Activated T-helper 1 cell treated with anti-CD3 and anti-CD28 coated beads, Interleukin-2, amount 50 U/mL, for 16 hours (primary cell): ENCODE results near the gene RUBCNL.
"Not testable (repeated sequence)": the region's sequence is repeated elsewhere in the genome, so short reads cannot be mapped to it uniquely, and the experiment has no call there.

Experiments
- DNase-seq, 2 donors: peaks; one replicate each; pipeline ENCODE4 v3.0.0-alpha.2; 2020; ENCODE audit warnings: low read depth in 1 of 2, low spot score in 1 of 2

RUBCNL gene, protein sequence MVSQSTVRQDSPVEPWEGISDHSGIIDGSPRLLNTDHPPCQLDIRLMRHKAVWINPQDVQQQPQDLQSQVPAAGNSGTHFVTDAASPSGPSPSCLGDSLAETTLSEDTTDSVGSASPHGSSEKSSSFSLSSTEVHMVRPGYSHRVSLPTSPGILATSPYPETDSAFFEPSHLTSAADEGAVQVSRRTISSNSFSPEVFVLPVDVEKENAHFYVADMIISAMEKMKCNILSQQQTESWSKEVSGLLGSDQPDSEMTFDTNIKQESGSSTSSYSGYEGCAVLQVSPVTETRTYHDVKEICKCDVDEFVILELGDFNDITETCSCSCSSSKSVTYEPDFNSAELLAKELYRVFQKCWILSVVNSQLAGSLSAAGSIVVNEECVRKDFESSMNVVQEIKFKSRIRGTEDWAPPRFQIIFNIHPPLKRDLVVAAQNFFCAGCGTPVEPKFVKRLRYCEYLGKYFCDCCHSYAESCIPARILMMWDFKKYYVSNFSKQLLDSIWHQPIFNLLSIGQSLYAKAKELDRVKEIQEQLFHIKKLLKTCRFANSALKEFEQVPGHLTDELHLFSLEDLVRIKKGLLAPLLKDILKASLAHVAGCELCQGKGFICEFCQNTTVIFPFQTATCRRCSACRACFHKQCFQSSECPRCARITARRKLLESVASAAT

DNA sequence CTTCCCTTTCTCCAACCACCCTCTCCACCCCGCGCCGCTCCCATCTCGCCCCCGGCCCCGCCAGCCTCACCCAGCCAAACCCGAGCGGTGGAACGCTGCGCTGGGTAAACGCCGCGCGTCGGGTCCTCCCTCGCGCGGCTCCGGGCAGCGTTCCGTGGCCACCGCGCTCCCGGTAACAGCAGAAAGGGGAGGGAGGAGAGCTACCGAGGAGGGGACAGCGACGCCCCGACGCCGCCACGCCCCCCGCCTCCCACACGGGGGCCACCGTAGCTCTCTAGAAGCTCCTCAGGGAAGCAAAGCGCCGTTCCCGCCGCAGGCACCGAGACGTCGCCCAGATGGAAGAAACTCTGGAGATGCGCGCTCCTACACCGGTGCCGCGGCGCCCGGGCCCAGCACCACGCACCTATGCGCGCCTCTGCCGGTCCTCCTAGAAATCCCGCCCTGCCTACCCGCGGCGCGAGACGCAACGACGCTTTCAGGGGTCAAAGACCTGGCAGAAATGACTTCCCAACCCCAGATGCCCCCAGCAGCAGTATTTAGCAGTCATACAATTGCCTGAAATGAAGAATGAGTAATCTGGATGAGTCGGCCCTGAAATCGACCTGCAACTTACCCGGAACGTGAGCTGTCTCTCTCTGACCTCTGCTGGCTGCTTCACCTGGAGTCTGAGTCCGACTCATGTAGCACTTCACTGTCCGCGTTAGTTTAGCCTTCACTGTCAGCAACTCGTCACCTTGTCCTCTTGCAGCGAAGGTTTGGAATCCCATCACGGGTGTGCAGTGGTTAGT is at the start of gene RUBCNL:
TSS of gene RUBCNL (minus strand) at position 189 of the 788 bp plus-strand sequence. CDS start 14,777 bp downstream, outside the sequence.
- DNase-seq: no peak

DNA sequence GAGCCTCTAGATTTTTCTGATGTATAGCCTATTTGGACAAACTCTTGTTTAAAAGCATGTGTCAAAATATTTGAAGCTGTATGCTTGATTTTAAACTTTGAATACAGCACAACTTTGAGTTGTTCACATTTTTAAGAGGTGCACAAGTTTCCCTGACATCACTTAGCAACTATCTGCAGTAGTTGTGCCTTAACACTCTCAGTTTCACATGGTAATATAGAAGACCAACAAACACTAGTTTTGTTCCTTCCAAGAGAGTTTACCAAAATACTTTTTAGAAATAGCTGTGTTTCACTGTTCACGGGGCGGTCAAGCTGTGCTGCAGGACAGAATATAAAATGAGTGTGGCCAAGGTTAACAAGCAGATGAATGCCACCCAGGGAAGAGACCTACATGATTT is 42.5 kb upstream of the RUBCNL start:
- DNase-seq: not testable (repeated sequence)

DNA sequence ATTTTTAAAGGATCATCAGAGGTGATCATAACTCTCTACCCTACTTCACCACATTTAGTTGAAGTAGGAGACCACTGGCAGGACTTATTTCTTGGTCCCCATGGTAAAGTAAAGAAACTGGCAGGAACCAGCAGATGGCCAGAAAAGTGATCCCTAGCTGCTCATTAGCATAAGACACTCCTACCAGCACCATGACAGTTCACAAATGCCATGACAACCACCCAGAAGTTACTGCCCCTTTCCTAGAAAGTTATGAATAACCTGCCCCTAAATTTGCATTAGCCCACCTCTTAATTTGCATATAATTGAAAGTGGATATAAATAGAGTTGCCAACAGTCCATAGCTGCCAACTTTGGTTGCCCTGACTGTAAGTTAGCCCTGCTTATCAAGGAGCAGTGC is 18.4 kb upstream of the RUBCNL start:
- no peak for DNase-seq

DNA sequence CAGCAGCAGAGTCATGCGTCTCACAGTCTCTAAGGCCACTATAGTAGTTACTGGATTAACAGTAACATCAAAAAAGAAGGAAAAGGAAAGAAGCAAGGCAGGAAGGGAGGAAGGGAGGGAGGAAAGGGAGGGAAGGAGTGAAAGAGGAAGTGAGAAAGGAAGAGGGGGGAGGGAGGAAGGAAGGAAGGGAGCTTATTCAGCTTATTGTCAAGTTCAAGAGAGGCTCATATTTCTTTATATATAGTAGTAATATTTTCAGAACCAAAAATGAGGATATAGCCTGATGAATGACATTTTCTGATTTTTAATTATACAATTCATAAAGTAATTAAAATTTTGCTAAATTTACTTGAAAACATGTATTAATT is 17.7 kb upstream of the RUBCNL start:
- DNase-seq: no peak

DNA sequence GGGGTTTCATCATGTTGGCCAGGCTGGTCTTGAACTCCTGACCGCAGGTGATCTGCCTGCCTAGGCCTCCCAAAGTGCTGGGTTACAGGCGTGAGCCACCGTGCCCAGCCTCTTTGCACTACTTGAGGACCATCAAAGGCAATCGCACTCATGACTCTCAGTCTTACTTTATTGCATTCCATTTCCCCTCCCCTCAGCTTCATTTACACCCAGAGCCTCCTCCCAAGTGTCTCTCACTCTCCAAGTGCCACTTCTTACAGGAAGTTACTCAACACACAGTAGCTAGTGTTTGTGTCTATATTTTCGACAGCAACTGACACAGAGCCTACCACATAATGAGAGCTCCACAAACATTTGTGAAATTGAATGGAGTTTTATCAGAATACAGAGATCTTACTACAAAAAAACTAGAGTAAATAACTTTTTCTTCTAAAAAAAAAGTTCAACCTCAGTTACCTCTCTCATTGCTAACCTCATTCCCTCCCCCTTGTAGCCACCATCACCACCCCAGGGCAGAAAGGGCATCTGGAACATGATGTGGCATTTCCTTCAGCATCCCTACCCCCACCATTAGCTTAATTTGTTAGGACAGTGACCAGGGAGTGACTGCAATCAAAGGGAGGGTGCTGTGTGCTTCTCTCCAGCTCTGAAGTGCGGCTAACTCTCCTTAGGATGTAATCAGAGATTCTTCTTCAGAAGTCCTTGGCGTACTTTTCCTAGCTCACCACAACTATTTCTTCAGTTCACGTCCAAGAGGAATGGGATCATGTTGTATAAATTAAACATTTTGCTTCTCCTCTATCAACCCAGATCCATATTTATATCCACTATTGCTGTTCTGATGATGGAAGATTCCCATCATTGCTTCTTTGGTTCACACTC is 17.0 kb upstream of the RUBCNL start:
- DNase-seq: no peak

DNA sequence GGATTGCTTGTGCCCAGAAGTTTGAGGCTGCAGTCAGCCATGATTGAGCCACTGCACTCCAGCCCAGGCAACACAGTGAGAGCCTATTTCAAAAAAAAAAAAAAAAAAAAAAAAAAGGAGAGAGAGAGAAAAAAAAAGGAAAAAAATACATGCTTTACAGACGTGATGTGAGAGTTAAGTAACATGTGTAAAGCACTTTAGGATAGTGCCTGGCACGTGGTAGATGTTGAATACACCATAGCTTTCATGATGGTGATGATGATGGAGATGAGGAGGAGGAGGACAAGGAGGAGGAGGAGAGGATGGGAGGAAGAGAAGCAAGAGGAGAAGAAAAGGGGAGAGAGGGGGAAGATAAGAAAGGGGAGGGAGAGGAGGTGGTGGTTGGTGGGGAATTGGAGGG is 15.1 kb upstream of the RUBCNL start:
- no peak for DNase-seq

DNA sequence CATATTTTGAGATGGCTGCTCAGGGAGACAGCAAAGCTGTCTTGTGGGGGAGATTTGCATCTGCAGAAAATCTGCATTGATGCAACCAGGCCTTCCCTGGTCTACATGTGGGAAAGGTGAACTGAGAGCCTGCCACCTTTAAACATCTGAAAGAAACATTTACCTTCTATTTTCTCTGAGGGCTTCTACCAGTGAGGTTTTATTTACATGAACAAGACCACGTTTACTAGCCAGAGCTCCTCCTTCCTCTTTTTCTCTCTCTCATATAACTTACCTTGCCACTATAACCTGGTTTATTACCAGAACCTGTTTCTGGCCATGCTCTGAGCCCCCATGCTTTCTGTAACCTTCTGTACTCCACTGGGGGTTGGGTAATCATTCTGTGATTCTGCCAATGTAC is 14.4 kb upstream of the RUBCNL start:
- no peak for DNase-seq

DNA sequence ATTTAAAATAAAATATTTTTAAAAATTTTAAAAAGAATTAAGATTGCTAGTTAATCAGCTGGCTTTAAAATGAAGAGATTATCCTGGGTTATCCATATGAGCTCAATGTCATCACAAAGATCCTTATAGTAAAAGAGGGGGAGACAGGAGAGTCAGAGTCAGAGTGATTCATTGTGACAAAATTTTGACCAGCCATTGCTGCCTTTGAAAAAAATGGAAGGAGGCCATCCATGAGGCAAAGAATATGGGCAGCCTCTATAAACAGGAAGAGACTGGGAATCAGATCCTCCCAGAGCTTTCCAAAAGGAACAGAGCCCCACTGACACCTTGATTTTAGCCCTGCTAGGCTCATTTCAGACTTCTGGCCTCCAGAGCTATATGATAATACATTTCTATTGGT is 9.3 kb upstream of the RUBCNL start:
- DNase-seq: no peak

DNA sequence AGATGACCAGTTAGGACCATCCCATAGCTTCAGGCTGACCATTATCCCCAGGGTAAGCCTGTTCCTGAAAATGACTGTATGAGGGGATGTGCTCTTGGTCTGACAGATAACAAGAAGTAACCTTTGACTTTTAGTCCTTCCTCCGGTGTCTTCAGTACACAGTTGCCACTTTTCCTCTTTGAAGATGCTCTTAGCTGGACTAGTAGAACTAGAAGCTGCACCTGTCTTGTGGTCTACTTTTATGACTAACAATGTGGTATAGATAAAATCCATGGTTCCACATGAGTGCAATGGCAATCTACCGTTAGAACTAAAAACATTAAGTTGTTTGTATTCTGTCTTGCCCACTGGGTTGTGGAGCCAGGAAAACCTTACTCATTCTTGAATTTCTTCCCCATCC is 5.9 kb upstream of the RUBCNL start:
- no peak for DNase-seq

DNA sequence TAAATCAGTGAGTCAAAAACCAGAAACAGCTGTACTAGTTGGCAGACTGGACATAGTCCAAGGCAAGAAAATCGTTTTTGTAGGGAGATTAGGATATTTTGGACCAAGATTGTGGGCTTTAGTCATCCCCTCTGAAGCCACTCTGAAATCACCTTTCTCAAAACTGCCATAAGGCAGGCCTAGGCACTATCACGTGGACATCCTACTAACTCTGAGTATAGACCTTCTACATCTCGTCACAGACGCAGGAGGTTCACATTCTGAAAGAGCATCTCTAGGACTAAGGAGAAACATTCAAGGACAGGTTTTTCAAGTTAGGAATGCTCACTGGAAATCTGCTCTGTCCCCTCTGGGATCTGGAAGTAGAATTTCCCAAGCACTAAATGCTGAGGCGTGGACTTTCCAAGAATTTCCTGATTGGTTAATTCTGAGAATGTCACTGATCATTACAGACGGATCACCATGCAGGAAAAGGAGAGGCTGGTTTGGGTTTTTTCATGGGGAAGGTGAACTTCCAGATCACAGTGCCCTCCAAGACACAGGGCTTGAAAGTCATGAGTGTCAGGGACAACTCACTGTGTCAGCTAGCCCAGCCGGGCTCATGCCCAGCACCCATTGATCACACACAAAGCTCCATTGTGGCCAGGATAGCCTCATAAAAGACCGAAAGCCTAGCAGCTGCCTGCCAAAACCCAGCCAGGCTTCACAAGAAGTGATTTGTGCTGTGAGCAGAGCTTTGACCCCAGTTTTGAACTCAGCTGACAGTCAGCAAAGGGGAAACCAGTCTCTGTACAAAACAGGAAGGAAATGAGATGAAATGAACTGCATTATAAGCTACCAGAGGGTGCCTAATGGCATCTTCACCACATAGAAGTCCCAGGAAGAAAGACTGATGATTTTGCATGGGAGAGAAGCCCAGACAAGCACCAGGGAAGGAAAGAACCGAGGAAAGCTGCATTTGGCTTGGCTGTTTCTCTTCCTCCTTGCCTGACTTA is 2.7 kb upstream of the RUBCNL start:
- DNase-seq: no peak

DNA sequence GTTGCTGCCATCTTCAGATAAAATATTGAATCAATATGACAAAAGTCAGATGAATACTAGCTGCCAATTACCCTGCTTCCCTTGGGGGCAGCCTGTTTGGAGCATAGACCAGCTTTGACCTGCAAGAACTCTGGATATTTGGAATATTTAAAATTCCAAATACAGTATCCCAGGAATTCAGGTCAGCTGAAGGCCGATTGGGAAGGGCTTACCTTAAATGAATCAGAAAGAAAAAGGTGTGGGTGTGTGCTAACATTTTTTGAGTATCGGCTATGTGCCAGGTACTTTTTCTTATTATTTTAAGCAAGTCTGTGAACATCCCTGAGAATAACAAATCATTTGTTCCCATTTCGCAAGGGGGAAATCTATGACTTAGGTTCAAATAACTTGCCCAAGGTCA is 1.8 kb upstream of the RUBCNL start:
- DNase-seq: no peak

DNA sequence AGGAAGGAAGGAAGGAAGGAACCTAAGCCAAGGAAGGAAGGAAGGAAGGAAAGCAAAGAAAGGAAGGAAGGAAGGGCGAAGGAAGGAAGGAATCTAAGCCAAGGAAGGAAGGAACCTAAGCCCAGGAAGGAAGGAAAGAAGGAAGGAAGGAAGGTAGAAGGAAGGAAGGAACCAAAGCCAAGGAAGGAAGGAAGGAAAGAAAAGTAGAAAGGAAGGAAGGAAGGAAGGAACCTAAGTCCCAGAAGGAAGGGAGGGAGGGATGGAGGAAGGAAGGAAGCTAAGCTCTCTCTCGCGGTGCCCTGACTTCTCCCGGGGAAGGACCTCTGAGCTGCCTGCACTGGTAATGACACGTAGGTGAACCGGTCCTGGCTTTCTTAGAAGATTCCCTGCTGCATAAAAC is 1.3 kb upstream of the RUBCNL start:
- no peak for DNase-seq

DNA sequence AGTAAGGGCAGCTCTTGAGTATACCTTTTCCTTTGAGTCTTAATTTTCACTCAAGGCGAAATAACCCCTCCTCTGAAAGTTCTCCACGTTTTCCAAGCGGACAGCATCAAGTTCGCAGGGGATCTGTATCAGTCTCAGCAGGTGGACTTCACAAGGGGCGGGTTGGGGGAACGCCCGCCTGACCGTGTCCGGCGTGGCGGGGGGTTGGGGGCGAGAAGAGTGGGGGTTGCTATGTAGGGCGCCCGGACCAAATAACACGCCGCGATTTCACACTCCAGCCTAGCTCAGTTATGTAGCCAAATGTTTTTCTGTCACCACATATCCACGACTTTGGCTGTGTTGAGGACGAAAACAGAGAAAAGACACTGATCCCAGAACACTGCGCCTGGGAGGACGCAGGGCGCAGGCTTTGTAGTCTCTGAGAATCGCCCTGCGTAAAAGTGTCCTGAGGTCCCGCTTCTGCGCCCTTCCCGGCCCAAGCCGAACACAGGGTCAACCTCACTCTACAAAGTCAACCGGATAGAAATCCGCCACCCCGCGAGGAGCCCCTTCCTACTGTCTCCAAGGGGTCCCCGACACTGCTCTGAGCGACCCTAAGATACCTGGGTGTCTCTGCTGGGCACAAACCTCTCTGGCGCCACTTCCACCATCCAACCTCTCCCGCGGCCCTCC is 524 bp downstream of the RUBCNL start:
- no peak for DNase-seq

DNA sequence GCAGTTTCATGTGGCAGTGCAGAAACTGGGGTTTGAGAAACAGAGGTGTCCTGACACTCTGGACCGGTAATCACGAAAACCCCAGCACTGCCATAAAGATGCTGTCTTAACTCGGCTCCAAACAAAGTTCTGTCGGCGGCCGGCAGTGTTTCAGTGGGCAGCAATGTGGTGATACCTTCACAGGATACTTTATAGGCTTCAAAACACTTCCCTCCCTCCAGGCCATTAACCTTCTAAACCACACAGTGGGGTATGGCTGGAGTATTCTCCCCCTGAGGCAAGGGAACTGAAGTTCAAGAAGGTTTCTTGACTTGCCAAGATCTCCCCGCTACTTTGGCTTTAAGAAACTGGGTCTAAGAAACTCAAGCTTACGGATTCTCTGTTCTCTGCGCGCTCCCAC is 1.1 kb downstream of the RUBCNL start:
- DNase-seq: no peak

DNA sequence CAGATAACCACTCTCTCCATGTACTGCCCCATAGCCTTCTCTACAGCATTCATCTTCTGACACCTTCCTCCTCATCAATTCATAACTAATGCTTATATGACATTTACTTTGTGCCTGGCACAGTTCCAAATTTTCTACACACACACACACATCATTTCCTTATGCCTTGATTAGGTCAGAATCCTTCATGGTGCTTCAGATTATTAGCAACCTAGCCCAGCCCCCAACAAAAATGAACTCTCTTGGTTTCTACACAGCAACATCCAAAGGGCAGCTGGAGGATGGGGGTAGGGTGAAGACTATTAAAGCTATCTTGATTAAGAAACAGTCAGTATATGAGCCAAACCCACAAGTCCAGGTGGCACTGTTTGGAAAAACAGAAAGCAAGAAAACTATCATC is 3.7 kb downstream of the RUBCNL start:
- no peak for DNase-seq

DNA sequence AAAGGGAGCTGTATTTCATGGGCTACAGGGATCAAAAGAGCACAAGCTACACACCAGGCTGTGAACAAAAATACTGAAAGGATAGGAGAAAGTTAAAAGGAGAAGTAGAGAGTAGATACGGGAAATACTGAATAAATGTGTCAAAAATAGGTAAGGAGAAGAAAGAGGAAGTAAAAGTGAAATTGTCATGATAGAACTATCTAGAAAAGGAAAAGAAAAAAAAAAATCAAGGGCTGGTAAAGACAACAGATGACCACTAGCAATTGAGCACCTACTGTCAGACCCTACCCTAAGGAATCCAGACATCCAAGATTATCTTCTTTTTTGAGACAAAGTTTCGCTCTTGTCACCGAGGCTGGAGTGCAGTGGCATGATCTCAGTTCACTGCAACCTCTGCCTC is 4.8 kb downstream of the RUBCNL start:
- no peak for DNase-seq

DNA sequence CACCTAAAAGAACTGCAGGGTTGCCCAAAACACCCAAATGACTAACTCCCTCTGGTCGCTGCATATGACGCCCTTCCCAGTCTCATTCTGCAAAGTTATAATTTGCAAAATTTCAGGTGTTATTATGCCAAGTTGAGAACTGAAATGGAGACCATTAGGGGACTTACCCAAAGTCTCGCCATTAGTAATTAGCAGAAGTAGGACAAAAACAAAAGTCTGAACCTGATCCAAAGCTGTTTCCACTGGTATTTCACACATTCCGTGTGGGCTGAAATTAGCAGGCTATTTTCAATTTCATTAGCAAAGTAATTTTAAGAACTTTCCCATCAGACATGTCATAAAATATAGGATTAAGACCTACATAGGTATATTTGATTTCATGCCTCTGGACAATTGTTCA is 6.8 kb downstream of the RUBCNL start:
- no peak for DNase-seq

DNA sequence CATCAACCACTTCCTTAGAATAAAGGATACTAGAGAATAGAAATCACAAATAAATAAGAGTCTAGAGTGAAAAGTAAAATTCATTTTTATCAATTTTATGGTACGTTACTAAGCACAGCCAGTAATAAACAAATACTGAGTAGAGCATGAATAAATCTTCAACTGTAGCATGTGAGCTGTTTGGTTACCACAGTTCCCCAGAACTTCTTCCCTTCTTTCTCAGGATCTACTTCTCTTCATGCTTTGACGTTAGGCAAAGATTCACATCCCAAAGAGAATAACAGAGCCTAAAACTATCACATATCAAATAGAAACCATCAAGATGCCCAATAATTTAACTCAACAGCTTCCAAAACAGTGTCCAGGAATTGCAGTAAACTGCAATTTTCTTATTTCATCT is 7.4 kb downstream of the RUBCNL start:
- no peak for DNase-seq

DNA sequence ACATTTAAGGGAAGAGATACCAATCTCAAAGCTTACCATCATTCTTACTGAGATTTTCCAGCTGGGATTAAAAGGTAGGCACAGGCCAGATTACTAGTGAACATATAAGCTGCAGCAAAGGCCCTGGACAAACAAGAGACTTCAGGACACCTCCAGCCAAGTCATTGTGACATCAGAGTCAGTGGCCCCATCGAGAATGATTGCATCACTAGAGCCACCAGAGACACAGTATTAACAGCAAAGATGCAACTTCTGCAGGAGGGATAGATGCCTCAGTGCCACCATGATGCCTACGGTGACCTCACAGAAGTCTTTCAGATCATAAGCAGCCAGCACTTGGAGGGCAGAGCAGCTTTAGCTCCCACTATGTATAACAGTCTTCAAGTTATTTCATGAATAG is 8.6 kb downstream of the RUBCNL start:
- DNase-seq: no peak
